Stomach (tissue), 9 donors: ENCODE data around the gene COL23A1. TPM values are rescaled to one million over a fixed set of nuclear protein-coding genes. Genes with fewer than 3 reads are reported as not detected.

Experiments used
- DNase-seq, 2 donors: peaks; one replicate each; pipeline versions ENCODE4 v3.0.0 to v3.0.0-alpha.2; 2013 to 2019
- H3K27ac ChIP-seq, 5 donors: fragments of 200-600 bp in 4 of 5; sonication (generic) in 4 of 5; one replicate each; pipeline ENCODE4 v1.5.1; 2013 to 2019; ENCODE audit warnings: mild to moderate bottlenecking in 1 of 5, moderate library complexity in 1 of 5
- H3K27me3 ChIP-seq, 3 donors: fragments of 200-600 bp; sonication (generic); one replicate each; pipeline ENCODE4 v1.5.1; 2017 to 2019; ENCODE audit warnings: mixed run types in 1 of 3
- H3K36me3 ChIP-seq, 4 donors: fragments of 200-600 bp; sonication (generic); 1 replicate in 3 of 4; 2 replicates in 1 of 4; pipeline ENCODE4 v1.5.1; 2016 to 2019
- H3K4me1 ChIP-seq, 4 donors: fragments of 200-600 bp; sonication (generic); one replicate each; pipeline ENCODE4 v1.5.1; 2016 to 2019
- H3K4me3 ChIP-seq, 4 donors: fragments of 200-600 bp; sonication (generic) in 3 of 4; one replicate each; pipeline ENCODE4 v1.5.1; 2016 to 2019; ENCODE audit warnings: mild to moderate bottlenecking in 1 of 4
- H3K9me3 ChIP-seq, 4 donors: fragments of 200-600 bp; sonication (generic); one replicate each; pipeline ENCODE4 v1.5.1; 2016 to 2019
- EP300 ChIP-seq: sonication (generic); formaldehyde crosslinking; IDR thresholded peaks from one replicate; pipeline ENCODE4 v1.6.1; 2017; ENCODE audit warnings: antibody characterized with exemption
- POLR2A ChIP-seq, 4 donors: fragments of 450-650 bp; IDR thresholded peaks; one replicate each; pipeline ENCODE4 v1.6.1; 2016; ENCODE audit warnings: antibody characterized with exemption in 4 of 4, control low read depth in 2 of 4, mild to moderate bottlenecking in 1 of 4, moderate library complexity in 1 of 4
- POLR2AphosphoS5 ChIP-seq, 3 donors: sonication (generic); formaldehyde crosslinking; IDR thresholded peaks; one replicate each; pipeline ENCODE4 v1.6.1; 2016; ENCODE audit warnings: antibody characterized with exemption in 3 of 3
- WGBS, 5 donors: extraction: QIAGEN DNeasy Blood & Tissue Kit in 3 of 5; methylation state at CpG; one replicate each; pipeline versions ENCODE4 v1.1.5 to v1.1.7; 2013 to 2018; 5-methylcytosine and 5-hydroxymethylcytosine counted together
- intact Hi-C: fragments of 100-400 bp; cut with DNase I; formaldehyde crosslinking; loops from one replicate; pipeline ENCODE4 v1.15.1; 2023; ENCODE audit warnings: low total_unique reads
- polyA plus RNA-seq, 3 donors: library from polyadenylated mRNA; stranded (reverse); fragments of 200-250 nt; gene quantifications; one replicate each; pipeline ENCODE4 v1.2.3, GENCODE V29; 2013
- total RNA-seq, 5 donors: library from RNA; depleted of rRNA; stranded (reverse); fragments of >200 nt; gene quantifications; one replicate each; pipeline versions ENCODE4 v1.1.0 to v1.2.3, GENCODE V29; 2014 to 2016
- TF ChIP-seq, protein P1 (sequence below), 7 experiments: fragments of 450-650 bp in 4 of 7; fragments of 200-600 bp in 3 of 7; sonication (generic) in 3 of 7; IDR thresholded peaks; one replicate each; pipeline ENCODE4 v1.5.1; 2016 to 2019; ENCODE audit warnings: antibody characterized with exemption in 7 of 7, control low read depth in 2 of 7, mild to moderate bottlenecking in 1 of 7
- donor health status: healthy with polysubstance abuse.
- donor health status: Bipolar disorder and iron deficiency.
- donor health status: healthy.

COL23A1 gene
- total and polyA plus RNA-seq, 8 donors: under 0.01 to 7.0 (median 1.4) TPM

DNA sequence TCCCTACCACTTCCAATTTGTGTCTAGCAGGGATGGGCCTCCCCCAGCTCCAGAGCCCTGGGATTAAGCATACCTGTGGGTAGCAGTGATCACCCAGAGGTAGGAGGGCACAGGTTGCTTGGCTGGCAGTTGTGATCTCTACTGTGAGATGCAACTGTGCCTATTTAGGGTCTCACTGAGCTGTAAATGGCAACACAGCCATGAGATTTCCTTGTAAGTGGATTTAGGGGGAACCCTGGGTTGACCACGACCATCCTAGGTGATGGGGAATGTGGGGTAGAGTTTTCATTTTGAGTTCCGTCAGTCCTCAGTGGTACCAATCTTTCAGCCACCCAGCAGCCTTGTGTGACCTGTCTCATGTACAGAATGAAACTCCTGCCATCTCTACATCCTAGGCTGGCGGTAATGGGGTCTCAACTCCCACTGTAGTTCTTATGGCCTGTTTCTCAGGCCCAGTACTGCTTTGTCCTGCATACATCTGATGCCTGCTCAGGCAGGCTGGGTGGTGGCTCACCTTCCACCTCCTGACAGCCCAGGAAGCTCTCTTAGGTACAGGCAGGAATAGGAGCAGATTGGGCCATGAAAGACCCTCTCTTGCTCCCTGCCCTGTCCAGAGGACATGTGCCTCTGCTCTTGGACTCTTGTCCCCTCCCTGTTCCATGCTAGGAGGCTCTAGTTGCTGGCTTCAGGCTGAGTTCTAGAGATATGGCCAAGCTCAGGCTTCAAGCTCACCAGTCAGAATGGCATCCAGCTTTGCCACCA is 377.8 kb downstream of the COL23A1 start:
- intact Hi-C loops: no loop called here
- H3K9me3 ChIP-seq: no peaks in the 10 kb centered on the region
- 78 to 97% (median 90%) methylated on average over 3 of the region's 3 CpGs for WGBS, 5 donors
- TF ChIP-seq EP300: no peak
- TF ChIP-seq, protein P1, sequence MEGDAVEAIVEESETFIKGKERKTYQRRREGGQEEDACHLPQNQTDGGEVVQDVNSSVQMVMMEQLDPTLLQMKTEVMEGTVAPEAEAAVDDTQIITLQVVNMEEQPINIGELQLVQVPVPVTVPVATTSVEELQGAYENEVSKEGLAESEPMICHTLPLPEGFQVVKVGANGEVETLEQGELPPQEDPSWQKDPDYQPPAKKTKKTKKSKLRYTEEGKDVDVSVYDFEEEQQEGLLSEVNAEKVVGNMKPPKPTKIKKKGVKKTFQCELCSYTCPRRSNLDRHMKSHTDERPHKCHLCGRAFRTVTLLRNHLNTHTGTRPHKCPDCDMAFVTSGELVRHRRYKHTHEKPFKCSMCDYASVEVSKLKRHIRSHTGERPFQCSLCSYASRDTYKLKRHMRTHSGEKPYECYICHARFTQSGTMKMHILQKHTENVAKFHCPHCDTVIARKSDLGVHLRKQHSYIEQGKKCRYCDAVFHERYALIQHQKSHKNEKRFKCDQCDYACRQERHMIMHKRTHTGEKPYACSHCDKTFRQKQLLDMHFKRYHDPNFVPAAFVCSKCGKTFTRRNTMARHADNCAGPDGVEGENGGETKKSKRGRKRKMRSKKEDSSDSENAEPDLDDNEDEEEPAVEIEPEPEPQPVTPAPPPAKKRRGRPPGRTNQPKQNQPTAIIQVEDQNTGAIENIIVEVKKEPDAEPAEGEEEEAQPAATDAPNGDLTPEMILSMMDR (IDR thresholded peaks at IDR 0.05): no peak
- TF ChIP-seq POLR2AphosphoS5 (IDR thresholded peaks at IDR 0.05): no peak
- no peak for TF ChIP-seq POLR2A (IDR thresholded peaks at IDR 0.05)
- H3K4me3 ChIP-seq: no peak overlapping the region
- peak overlapping the region in 2 of 5 donors; percentile 20 to 70 for H3K27ac ChIP-seq
- H3K27me3 ChIP-seq: no peaks in the 10 kb centered on the region
- peaks cover 89 to 100% (median 100%) of the 10 kb centered on the region in 4 donors for H3K36me3 ChIP-seq
- peaks cover 12 to 81% (median 49%) of the 10 kb centered on the region in 4 donors for H3K4me1 ChIP-seq
- no peak for DNase-seq

DNA sequence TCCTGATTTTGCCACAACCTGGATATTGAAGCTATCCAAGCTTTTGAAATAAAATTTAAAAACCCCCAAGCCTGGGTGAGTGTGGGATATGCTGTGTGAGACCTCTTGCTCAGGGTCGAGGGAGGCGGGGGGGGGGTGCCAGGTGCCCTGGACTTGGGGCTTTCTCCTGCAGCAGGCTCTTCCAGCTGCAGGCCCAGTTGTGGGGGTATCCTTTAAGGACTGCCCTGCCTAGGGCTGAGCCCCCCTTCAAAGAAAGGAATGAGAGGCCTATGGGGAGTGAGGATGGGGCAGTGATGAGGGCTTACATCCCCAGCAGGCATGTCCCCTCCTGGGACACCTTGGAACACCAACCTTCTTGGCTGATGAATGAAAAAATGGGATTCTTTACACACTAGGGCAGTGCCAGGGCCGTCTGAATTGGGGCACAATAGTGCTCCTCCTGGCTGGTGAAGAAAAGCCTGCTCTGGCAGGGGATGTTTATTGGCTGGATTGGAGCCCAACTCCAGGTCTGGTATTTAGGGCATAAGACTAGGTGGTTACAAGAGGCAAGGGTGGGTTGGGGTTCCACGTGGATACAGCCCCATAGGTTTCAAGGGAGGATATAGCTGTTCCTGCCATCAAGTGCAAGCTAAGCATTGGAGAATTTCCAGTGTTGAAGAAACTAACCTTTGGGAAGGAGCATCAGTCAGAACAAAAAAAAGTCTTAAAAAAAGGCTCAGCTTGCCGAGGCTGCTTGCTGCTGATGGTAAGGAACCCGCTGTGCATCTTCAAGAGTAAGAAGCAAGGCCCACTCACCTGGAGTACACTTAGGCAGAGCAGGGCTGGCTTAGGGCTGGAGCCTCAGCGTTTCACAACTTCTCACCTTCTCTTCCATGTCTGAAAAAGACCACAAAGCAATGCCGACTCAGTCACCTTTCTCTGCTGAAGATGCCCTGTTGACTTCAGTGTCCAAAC is 378.8 kb downstream of the COL23A1 start:
- WGBS, 5 donors: 59 to 69% (median 63%) methylated on average over 8 of the region's 8 CpGs
- H3K9me3 ChIP-seq: no peaks in the 10 kb centered on the region
- H3K36me3 ChIP-seq: peaks cover 88 to 100% (median 100%) of the 10 kb centered on the region in 4 donors
- peak overlapping the region in 1 of 5 donors; percentile 70 for H3K27ac ChIP-seq
- DNase-seq: no peak
- no peak overlapping the region for H3K4me3 ChIP-seq
- TF ChIP-seq, protein P1 (IDR thresholded peaks at IDR 0.05): no peak
- no peak for TF ChIP-seq POLR2A (IDR thresholded peaks at IDR 0.05)
- no peak for TF ChIP-seq POLR2AphosphoS5 (IDR thresholded peaks at IDR 0.05)
- TF ChIP-seq EP300: no peak
- peaks cover 22 to 82% (median 59%) of the 10 kb centered on the region in 4 donors for H3K4me1 ChIP-seq
- no peaks in the 10 kb centered on the region for H3K27me3 ChIP-seq
- intact Hi-C loops: no loop called here

DNA sequence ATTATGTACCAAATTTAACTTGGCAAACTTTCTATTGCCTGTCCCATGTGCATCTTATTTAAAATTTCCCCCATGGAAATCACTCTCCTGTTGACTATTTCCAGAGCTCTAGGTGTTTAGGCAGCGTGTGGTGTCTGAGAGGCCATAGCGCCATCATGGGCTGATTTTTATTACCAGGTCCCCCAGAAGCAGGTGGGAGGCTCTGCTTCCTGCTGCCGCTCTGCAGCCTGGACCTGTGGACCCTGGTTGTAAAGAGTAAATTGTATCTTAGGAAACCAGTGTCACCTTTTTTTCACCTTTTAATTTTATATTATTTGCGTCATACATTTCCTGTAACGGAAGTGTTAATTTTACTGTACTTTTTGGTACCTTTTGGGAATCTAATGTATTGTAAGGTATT is 379.5 kb downstream of the COL23A1 start:
- intact Hi-C loops: no loop called here
- peaks cover 29 to 82% (median 65%) of the 10 kb centered on the region in 4 donors for H3K4me1 ChIP-seq
- H3K36me3 ChIP-seq: peaks cover 83 to 95% (median 93%) of the 10 kb centered on the region in 4 donors
- WGBS, 5 donors: 85 to 95% (median 93%) methylated on average over 5 of the region's 5 CpGs
- no peak overlapping the region for H3K4me3 ChIP-seq
- TF ChIP-seq POLR2A (IDR thresholded peaks at IDR 0.05) (no peak), EP300 (no peak)
- TF ChIP-seq, protein P1 (IDR thresholded peaks at IDR 0.05): no peak
- H3K27me3 ChIP-seq: no peaks in the 10 kb centered on the region
- H3K9me3 ChIP-seq: no peaks in the 10 kb centered on the region
- DNase-seq: no peak
- H3K27ac ChIP-seq: no peak overlapping the region

DNA sequence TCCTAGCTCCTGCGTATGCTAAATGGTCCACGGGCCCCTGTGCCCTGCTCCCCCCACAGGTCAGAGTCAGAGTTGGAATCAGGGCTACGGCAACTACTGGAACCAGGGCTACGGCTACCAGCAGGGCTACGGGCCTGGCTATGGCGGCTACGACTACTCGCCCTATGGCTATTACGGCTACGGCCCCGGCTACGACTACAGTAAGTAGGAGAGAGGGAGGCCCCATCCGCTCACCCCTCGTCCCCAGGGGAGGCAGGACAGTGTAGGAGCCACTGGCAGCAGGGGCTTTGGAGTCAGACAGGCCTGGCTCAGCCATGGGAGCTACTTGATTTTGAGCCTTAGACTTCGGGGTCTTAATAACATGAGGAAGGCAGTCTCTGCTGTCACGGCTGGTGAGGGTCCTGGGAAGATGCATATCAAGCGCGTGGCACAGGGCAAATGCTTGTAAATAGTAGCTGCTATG is 380.1 kb downstream of the COL23A1 start:
- no peak for DNase-seq
- WGBS, 5 donors: 85 to 92% (median 91%) methylated on average over 17 to 18 of the region's 18 CpGs
- H3K9me3 ChIP-seq: no peaks in the 10 kb centered on the region
- no peak for TF ChIP-seq POLR2A (IDR thresholded peaks at IDR 0.05)
- TF ChIP-seq POLR2AphosphoS5 (IDR thresholded peaks at IDR 0.05): no peak
- TF ChIP-seq, protein P1 (IDR thresholded peaks at IDR 0.05): no peak
- TF ChIP-seq EP300: no peak
- intact Hi-C loops: no loop called here
- no peak overlapping the region for H3K27ac ChIP-seq
- peaks cover 31 to 78% (median 62%) of the 10 kb centered on the region in 4 donors for H3K4me1 ChIP-seq
- no peak overlapping the region for H3K4me3 ChIP-seq
- H3K27me3 ChIP-seq: no peaks in the 10 kb centered on the region
- peaks cover 80 to 89% (median 87%) of the 10 kb centered on the region in 4 donors for H3K36me3 ChIP-seq
